GM19099 (cell line): ENCODE data around the gene AGAP2.

Source experiments
- POLR2A ChIP-seq: IDR thresholded peaks from 3 replicates; pipeline ENCODE4 v1.6.1; 2011; ENCODE audit warnings: low read depth; ENCODE audit not compliant: insufficient read length; ENCODE audit errors: extremely low read depth

AGAP2 gene

GRCh38 chr12:57713209-57713608, 25.3 kb downstream of the AGAP2 start:
- TF ChIP-seq POLR2A = no peak

- no peak for TF ChIP-seq POLR2A
These were observed 25.8 kb downstream of the AGAP2 start for GRCh38 chr12:57712701-57713100.

GRCh38 chr12:57708296-57708695, 30.2 kb downstream of the AGAP2 start:
- TF ChIP-seq POLR2A = no peak

- no peak for TF ChIP-seq POLR2A
These were observed 31.3 kb downstream of the AGAP2 start for GRCh38 chr12:57707250-57707649.

GRCh38 chr12:57700317-57700716, 38.2 kb downstream of the AGAP2 start:
- TF ChIP-seq POLR2A = no peak

- no peak for TF ChIP-seq POLR2A
These were observed 40.1 kb downstream of the AGAP2 start for GRCh38 chr12:57698414-57698813.

- TF ChIP-seq POLR2A = no peak
These were observed 41.5 kb downstream of the AGAP2 start for GRCh38 chr12:57697076-57697475.

- no peak for TF ChIP-seq POLR2A
These were observed 42.6 kb downstream of the AGAP2 start for GRCh38 chr12:57695770-57696432.

- no peak for TF ChIP-seq POLR2A
These were observed 44.0 kb downstream of the AGAP2 start for GRCh38 chr12:57694459-57695019.

- TF ChIP-seq POLR2A = peak; percentile 97
These were observed 44.7 kb downstream of the AGAP2 start, which contains the start of gene OS9 for GRCh38 chr12:57693659-57694458. Gene OS9 (plus strand): TSS chr12:57694132. CDS start chr12:57694162, 30 bp downstream.

GRCh38 chr12:57693317-57693658, 45.3 kb downstream of the AGAP2 start:
- no peak for TF ChIP-seq POLR2A

- TF ChIP-seq POLR2A = no peak
These were observed 46.0 kb downstream of the AGAP2 start for GRCh38 chr12:57692500-57692899.

- no peak for TF ChIP-seq POLR2A
These were observed 49.6 kb downstream of the AGAP2 start for GRCh38 chr12:57688931-57689330.

- TF ChIP-seq POLR2A = no peak
These were observed 50.7 kb downstream of the AGAP2 start for GRCh38 chr12:57687862-57688261.

GRCh38 chr12:57679697-57680096, 58.8 kb downstream of the AGAP2 start:
- TF ChIP-seq POLR2A = no peak

GRCh38 chr12:57674691-57675090, 63.9 kb downstream of the AGAP2 start:
- no peak for TF ChIP-seq POLR2A
